ENCODE results near the gene ENG.

ENG gene

DNA sequence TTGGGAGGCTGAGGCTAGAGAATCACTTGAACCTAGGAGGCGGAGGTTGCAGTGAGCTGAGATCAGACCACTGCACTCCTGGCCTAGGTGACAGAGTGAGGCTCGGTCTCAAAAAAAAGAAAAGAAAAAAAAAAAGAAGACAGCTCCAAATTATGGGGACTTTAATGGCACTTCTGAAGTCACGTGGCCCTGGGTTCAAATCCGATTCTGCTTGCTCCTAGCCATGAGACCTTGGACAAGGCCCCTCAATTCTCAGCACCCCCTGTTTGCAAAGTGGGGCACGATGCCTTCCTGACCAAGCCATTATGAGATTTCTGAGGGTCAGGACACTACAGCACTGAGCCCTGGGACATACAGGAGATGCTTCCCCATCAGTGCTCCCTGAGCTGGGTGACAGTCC lies 1.1 kb upstream of the ENG start:
- Histone ChIP-seq H3K36me3 (no peaks in the 10 kb centered on the region), H3K9me3 (no peaks in the 10 kb centered on the region), H3K4me1 (peaks cover 7% of the 10 kb centered on the region), H3K27me3 (no peaks in the 10 kb centered on the region), H3K4me3 (ENCODE audit: low read depth, low read length) (no peak overlapping the region)
- TF ChIP-seq, protein P1, sequence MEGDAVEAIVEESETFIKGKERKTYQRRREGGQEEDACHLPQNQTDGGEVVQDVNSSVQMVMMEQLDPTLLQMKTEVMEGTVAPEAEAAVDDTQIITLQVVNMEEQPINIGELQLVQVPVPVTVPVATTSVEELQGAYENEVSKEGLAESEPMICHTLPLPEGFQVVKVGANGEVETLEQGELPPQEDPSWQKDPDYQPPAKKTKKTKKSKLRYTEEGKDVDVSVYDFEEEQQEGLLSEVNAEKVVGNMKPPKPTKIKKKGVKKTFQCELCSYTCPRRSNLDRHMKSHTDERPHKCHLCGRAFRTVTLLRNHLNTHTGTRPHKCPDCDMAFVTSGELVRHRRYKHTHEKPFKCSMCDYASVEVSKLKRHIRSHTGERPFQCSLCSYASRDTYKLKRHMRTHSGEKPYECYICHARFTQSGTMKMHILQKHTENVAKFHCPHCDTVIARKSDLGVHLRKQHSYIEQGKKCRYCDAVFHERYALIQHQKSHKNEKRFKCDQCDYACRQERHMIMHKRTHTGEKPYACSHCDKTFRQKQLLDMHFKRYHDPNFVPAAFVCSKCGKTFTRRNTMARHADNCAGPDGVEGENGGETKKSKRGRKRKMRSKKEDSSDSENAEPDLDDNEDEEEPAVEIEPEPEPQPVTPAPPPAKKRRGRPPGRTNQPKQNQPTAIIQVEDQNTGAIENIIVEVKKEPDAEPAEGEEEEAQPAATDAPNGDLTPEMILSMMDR (IDR thresholded peaks at IDR 0.05; ENCODE audit: low read depth, low read length): no peak
- no peak for DNase-seq

DNA sequence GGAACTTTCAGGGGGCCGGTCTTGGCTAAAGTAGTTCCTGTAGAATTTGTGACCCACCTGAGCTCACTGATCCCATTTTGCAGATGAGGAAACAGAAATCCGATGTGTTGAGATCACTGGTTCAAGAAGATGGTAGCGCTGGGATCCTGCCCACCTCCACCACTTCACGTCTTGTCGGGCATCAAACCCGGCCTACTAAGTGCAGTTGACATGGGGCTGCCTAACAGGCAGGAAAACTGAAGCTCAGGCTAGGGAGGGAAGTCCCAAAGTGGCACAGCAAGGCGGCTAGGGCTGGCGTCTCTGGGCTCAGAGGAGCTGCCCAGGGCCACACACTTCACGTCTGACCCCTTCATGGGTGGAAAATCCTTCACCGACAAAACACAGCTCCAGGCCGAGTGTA lies 502 bp upstream of the ENG start:
- H3K4me1 ChIP-seq: peaks cover 7% of the 10 kb centered on the region

DNA sequence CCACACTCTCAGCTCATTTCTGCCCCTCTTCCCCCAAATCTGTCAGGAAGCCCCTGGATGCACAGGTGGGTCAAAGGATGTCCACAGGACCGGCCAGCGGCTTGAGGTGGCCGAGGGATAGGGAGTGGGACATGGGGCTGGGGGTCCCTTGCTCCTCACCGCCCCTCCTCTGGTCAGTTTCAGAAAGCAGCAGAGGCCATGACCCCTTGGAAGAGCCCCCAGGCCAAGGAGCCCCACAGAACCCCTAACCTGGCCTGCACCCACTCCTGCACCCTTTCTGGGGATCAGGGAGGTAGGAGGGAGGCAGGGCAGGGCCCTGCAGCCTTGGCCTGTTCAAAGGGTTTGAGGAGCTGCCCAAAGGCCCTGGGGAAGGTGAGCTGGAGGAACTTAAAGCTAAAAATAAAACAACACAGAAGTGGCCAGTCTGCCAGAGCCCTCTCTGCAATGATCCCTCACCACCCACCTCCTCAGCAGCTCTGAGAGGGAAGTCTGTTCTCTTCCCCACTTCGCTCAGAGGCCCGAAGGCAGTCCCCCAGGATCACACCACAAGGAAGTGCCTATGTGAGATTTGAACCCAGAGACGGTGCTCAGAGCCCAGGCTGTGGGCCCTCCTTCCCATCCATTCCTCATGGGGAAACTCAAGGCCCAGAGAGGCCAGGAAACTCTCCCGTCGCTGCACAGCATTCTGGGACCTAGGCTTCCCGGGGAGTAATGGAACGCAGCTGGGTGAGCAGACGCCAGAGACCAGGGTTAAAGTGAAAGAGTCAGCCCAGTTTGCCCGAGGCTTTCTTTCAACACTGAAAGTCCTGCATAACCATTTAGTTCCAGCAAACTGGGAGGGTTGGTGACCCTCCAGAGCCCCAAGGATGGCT lies 910 bp downstream of the ENG start:
- Histone ChIP-seq H3K4me1 (peaks cover 7% of the 10 kb centered on the region), H3K9me3 (peaks cover 5% of the 10 kb centered on the region; the same call in 1 of the 2 replicates), H3K36me3 (no peaks in the 10 kb centered on the region), H3K27me3 (no peaks in the 10 kb centered on the region), H3K4me3 (ENCODE audit: low read depth, low read length) (no peak overlapping the region)
- DNase-seq: no peak
- TF ChIP-seq, protein P1 (IDR thresholded peaks at IDR 0.05; ENCODE audit: low read depth, low read length): no peak

More for the DNA sequence above, 502 bp upstream of the ENG start:
- no peaks in the 10 kb centered on the region for H3K27me3 ChIP-seq
- TF ChIP-seq, protein P1 (IDR thresholded peaks at IDR 0.05; ENCODE audit: low read depth, low read length): no peak
- DNase-seq: no peak
- H3K4me3 ChIP-seq (ENCODE audit: low read depth, low read length): no peak overlapping the region
- H3K36me3 ChIP-seq: no peaks in the 10 kb centered on the region
- H3K9me3 ChIP-seq: no peaks in the 10 kb centered on the region

DNA sequence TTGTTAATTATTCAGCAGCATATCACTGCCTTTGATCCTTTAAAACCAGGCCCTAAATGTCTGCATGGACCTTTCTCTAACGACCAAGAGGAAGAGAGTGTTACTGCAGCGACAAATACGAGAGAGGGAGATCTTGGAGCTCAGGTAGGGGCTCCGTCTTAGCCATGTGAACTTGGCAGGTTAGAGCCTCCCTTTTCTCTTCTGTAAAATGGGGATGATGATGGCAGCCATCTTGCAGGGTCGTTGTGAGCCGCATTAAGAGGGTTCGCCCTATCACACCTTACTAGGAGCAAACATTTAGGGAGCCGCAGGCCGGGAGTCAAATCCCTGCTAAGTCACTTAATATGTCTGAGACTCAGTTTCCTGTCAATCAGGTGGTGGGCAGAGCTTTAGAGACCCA lies 1.6 kb downstream of the ENG start:
- no peak for DNase-seq
- Histone ChIP-seq H3K4me1 (peaks cover 2% of the 10 kb centered on the region), H3K9me3 (peaks cover 5% of the 10 kb centered on the region; the same call in 1 of the 2 replicates), H3K36me3 (no peaks in the 10 kb centered on the region), H3K27me3 (no peaks in the 10 kb centered on the region), H3K4me3 (ENCODE audit: low read depth, low read length) (no peak overlapping the region)
- TF ChIP-seq, protein P1 (IDR thresholded peaks at IDR 0.05; ENCODE audit: low read depth, low read length): no peak

DNA sequence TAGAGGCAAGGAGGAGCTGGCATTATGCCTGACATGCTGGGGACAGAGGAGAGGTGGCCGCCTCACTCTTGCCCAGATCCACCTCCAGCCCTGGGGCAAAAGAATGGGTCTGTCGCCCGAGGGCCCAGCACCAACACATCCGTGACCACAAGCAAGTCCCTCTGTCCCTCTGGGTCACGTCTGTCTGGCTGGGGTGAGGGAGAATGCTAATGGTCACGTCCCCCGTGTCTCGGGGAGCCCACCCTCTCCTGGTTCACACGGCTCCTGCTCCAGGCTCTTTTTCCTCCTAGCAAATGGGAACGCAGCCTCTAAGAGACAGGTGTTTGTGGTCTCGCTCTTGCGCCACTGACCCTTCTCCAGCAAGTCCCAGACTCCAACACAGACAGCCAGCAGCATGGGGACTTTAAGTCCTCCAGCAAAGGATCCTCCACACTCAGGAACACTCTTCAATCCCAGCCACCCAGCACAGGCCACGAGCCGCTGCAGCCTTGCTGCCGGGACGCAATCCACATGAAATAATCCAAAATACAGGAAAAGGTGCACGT lies 4.1 kb downstream of the ENG start:
- H3K27me3 ChIP-seq: no peaks in the 10 kb centered on the region
- H3K4me1 ChIP-seq: peaks cover 8% of the 10 kb centered on the region
- H3K4me3 ChIP-seq (ENCODE audit: low read depth, low read length): no peak overlapping the region
- peaks cover 5% of the 10 kb centered on the region; the same call in 1 of the 2 replicates for H3K9me3 ChIP-seq
- TF ChIP-seq, protein P1 (IDR thresholded peaks at IDR 0.05; ENCODE audit: low read depth, low read length): no peak
- DNase-seq: no peak
- no peaks in the 10 kb centered on the region for H3K36me3 ChIP-seq
